IMR-90 (cell line): Measurements from ENCODE around the gene GAS7. TPM values are rescaled to one million over a fixed set of nuclear protein-coding genes. Genes with fewer than 3 reads are reported as not detected.

Experiments used
- FOS ChIP-seq: fragments of 150-350 bp; IDR thresholded peaks from 2 replicates; pipeline ENCODE4 v1.6.1; 2016; ENCODE audit warnings: low read depth, low read length
- NFE2L2 ChIP-seq: fragments of 150-350 bp; IDR thresholded peaks from 2 replicates; pipeline ENCODE4 v1.6.1; 2016; ENCODE audit warnings: low read depth, mild to moderate bottlenecking, low read length
- RAD21 ChIP-seq: IDR thresholded peaks from 2 replicates; pipeline ENCODE4 v1.6.1; 2012; ENCODE audit warnings: low read length, improper control_type of control experiment
- RCOR1 ChIP-seq: IDR thresholded peaks from 2 replicates; pipeline ENCODE4 v1.6.1; 2012; ENCODE audit warnings: mild to moderate bottlenecking, low read length, improper control_type of control experiment; ENCODE audit not compliant: insufficient replicate concordance
- polyA plus RNA-seq, 3 experiments: library from polyadenylated mRNA; depleted of rRNA; stranded (reverse); fragments of >200 nt; gene quantifications; 2 replicates each; pipeline ENCODE4 v1.2.3, GENCODE V29; 2012; ENCODE audit warnings: low replicate concordance in 1 of 3
- total RNA-seq: library from RNA; depleted of rRNA; stranded (reverse); fragments of >200 nt; gene quantifications from 2 replicates; pipeline ENCODE4 v1.2.3, GENCODE V29; 2012
- TF ChIP-seq, protein P1 (sequence below): conservative IDR thresholded peaks from 2 replicates; pipeline ENCODE4 v1.5.1; 2012; ENCODE audit warnings: mild to moderate bottlenecking, low read depth, low read length, improper control_type of control experiment

GAS7 gene
- total and polyA plus RNA-seq, 2 of the 4 experiments (the other 2 are of a cell fraction), result 4.6 to 5.0 TPM

DNA sequence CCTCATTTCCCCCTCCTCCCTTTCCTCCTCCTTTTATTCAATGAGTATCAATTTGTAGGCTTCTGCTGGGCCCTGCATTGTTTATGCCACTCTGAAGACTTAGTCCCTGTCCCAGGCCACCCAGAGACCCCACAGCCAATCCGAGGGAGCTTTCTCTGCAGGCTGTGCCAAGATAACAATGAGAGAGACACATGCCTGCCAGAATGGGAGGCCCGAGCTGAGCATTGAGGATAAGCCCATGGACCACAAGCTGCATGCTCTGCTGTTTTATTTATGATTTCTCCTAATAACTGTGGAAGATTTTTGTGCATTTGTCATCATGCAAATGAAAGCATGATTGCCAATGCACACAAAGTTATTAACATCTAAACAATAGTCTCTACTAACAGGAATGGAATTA, 296.3 kb downstream of the GAS7 start (continued):
- TF ChIP-seq NFE2L2 (no peak), RAD21 (no peak), RCOR1 (no peak), FOS (no peak)
- TF ChIP-seq, protein P1, sequence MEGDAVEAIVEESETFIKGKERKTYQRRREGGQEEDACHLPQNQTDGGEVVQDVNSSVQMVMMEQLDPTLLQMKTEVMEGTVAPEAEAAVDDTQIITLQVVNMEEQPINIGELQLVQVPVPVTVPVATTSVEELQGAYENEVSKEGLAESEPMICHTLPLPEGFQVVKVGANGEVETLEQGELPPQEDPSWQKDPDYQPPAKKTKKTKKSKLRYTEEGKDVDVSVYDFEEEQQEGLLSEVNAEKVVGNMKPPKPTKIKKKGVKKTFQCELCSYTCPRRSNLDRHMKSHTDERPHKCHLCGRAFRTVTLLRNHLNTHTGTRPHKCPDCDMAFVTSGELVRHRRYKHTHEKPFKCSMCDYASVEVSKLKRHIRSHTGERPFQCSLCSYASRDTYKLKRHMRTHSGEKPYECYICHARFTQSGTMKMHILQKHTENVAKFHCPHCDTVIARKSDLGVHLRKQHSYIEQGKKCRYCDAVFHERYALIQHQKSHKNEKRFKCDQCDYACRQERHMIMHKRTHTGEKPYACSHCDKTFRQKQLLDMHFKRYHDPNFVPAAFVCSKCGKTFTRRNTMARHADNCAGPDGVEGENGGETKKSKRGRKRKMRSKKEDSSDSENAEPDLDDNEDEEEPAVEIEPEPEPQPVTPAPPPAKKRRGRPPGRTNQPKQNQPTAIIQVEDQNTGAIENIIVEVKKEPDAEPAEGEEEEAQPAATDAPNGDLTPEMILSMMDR, result no peak
